Keratinocyte (primary cell): ENCODE data around the gene TPT1.
"Not testable (repeated sequence)": the region's sequence is repeated elsewhere in the genome, so short reads cannot be mapped to it uniquely, and the experiment has no call there.

Experiments
- CTCF ChIP-seq, 3 experiments: IDR thresholded peaks in 1 of 3; conservative IDR thresholded peaks in 1 of 3; optimal IDR thresholded peaks in 1 of 3; 2 replicates in 2 of 3; 3 replicates in 1 of 3; pipeline versions ENCODE3 to v1.5.1; 2011; ENCODE audit warnings: low read length in 3 of 3, mild to moderate bottlenecking in 3 of 3, moderate library complexity in 2 of 3, control low read depth in 1 of 3, inconsistent platforms in 1 of 3; ENCODE audit not compliant: insufficient read depth in 2 of 3; ENCODE audit errors: extremely low read depth in 1 of 3
- EZH2 ChIP-seq: IDR thresholded peaks from one replicate; pipeline ENCODE4 v1.6.1; 2012; ENCODE audit warnings: inconsistent platforms, mild to moderate bottlenecking, low read length, moderate library complexity

DNA sequence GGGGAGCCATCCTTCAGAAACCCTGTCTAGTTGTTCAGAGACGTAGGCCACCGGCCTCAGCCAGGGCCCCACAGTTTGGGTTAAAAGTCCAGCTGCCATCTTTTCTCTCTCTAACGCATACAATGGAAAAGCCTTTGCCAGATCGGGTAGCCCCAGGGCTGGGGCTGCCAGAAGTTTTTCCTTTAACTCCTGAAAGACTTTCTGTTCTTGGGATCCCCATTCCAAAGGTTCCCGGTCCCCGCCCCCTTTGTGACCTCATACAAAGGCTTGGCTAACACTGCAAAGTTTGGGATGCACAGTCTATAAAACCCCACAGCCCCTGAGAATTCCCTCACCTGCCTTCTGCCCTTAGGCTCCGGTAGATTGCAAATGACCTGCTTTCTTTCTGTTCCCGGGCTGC is 41.8 kb upstream of the TPT1 start:
- not testable (repeated sequence) for TF ChIP-seq CTCF (optimal IDR thresholded peaks at IDR 0.05 in 1 of 3, IDR thresholded peaks at IDR 0.05 in 1 of 3, conservative IDR thresholded peaks at IDR 0.05 in 1 of 3; ENCODE audit: extremely low read depth in 1 of 3, insufficient read depth in 2 of 3, low read length in 3 of 3); EZH2
